Thyroid gland (tissue), 4 donors: ENCODE results near the gene CIDEA.

Experiments used
- POLR2A ChIP-seq, 2 donors: fragments of 450-650 bp; IDR thresholded peaks; one replicate each; pipeline ENCODE4 v1.6.1; 2017; ENCODE audit warnings: antibody characterized with exemption in 2 of 2, mild to moderate bottlenecking in 2 of 2, moderate library complexity in 1 of 2
- TF ChIP-seq, protein P1 (sequence below), 6 experiments: fragments of 200-600 bp in 3 of 6; fragments of 450-650 bp in 3 of 6; sonication (generic) in 3 of 6; IDR thresholded peaks; one replicate each; pipeline ENCODE4 v1.5.1; 2016 to 2019; ENCODE audit warnings: antibody characterized with exemption in 6 of 6, mild to moderate bottlenecking in 2 of 6, inconsistent platforms in 1 of 6, moderate library complexity in 1 of 6

DNA sequence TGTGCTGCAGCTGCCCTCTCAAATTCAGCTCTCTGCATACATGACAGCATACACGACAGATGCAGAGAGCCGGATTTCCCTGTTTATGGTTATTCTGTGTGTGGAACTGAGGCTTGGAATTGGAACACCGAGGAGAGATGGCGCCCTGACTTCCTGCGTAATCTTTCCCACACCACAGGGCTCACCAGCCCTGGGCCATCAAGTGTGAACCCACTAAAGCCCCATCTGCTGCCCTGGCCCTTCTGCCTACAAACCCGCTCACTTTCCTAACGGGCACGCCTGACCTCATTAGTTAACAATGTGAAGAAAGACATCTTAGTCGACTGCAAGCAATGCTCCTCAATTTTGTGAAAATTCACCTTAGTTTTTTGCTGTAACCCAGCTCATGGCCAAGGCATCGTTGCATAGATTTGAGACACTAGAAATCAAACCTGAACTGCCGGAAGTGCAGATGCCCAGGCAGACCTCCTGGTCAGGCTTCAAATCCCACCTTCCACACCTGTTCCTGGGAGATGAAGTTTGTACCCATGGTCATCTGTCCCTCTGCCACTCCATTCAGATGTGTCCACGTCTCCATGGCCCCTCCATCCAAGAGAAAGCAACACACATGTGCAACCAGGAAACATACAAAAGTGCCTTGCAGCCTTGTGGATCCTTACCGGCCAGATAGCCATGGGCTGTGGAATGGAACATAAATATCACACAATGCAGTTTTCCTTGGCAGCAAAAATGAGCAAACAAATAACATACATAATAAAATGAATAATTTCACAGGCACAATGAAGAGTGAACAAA is 5.0 kb upstream of the CIDEA start:
- TF ChIP-seq POLR2A (IDR thresholded peaks at IDR 0.05): no peak
- TF ChIP-seq, protein P1, sequence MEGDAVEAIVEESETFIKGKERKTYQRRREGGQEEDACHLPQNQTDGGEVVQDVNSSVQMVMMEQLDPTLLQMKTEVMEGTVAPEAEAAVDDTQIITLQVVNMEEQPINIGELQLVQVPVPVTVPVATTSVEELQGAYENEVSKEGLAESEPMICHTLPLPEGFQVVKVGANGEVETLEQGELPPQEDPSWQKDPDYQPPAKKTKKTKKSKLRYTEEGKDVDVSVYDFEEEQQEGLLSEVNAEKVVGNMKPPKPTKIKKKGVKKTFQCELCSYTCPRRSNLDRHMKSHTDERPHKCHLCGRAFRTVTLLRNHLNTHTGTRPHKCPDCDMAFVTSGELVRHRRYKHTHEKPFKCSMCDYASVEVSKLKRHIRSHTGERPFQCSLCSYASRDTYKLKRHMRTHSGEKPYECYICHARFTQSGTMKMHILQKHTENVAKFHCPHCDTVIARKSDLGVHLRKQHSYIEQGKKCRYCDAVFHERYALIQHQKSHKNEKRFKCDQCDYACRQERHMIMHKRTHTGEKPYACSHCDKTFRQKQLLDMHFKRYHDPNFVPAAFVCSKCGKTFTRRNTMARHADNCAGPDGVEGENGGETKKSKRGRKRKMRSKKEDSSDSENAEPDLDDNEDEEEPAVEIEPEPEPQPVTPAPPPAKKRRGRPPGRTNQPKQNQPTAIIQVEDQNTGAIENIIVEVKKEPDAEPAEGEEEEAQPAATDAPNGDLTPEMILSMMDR (IDR thresholded peaks at IDR 0.05): no peak
